Astrocyte (in vitro differentiated cells and primary cell): Measurements from ENCODE around the gene CFI.

Experiments
- EZH2 ChIP-seq: IDR thresholded peaks from 2 replicates; pipeline ENCODE4 v1.6.1; 2012; ENCODE audit warnings: mild to moderate bottlenecking, low read length, inconsistent platforms; ENCODE audit not compliant: insufficient read depth
- TF ChIP-seq, protein P1 (sequence below): IDR thresholded peaks from 2 replicates; pipeline ENCODE4 v1.5.1; 2011; ENCODE audit warnings: low read depth, mild to moderate bottlenecking, inconsistent platforms, low read length, moderate library complexity; ENCODE audit not compliant: insufficient read depth

DNA sequence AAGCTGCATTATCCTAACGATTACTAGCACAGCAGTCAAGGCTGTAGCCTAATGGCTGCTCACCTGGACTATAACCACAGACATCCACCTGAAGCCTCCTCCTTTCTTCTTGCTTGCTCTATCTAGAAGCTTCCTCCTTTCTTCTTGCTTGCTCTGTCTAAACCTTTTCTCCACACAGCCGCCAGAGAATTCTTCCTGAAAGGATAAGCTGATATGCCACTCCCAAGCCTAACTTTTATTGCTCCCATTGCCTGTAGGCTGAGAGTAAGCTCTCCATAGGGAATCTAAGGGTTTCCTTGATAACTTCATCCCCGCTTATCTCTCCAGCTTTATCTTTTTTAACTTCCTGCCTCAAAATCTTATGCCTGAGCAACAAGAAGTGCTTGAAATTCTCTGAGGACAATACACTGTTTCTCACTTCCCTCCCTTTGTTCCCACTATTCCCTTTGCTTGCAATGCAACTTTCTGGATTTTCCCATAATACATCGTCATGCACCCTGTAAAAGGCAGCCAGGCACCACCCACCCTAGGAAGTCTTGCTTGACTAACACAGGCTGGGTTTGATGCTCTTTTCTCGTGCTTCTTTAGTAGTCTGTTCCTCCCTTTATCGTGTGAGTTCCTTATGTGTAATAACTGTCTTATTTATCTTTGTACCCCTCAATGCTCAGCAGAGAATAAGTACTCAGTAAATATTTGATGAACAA is 44.7 kb upstream of the CFI start:
- TF ChIP-seq, protein P1, sequence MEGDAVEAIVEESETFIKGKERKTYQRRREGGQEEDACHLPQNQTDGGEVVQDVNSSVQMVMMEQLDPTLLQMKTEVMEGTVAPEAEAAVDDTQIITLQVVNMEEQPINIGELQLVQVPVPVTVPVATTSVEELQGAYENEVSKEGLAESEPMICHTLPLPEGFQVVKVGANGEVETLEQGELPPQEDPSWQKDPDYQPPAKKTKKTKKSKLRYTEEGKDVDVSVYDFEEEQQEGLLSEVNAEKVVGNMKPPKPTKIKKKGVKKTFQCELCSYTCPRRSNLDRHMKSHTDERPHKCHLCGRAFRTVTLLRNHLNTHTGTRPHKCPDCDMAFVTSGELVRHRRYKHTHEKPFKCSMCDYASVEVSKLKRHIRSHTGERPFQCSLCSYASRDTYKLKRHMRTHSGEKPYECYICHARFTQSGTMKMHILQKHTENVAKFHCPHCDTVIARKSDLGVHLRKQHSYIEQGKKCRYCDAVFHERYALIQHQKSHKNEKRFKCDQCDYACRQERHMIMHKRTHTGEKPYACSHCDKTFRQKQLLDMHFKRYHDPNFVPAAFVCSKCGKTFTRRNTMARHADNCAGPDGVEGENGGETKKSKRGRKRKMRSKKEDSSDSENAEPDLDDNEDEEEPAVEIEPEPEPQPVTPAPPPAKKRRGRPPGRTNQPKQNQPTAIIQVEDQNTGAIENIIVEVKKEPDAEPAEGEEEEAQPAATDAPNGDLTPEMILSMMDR = no peak
- TF ChIP-seq EZH2 = no peak
